Measurements from ENCODE around the gene KRTAP6-3. TPM values are rescaled to one million over a fixed set of nuclear protein-coding genes. Genes with fewer than 3 reads are reported as not detected.

KRTAP6-3 gene
- total RNA-seq, 1 donor, result not detected

- no peak for DNase-seq (ENCODE audit: low read depth)
- H3K4me3 ChIP-seq (ENCODE audit: low read depth, low read length), result no peak overlapping the region
- TF ChIP-seq CTCF (IDR thresholded peaks at IDR 0.05; ENCODE audit: insufficient read depth, low read length), result no peak
Measured at GRCh38 chr21:30567617-30568016, 24.6 kb upstream of the KRTAP6-3 start.

- no peak overlapping the region for H3K4me3 ChIP-seq (ENCODE audit: low read depth, low read length)
- no peak for DNase-seq (ENCODE audit: low read depth)
- no peak for TF ChIP-seq CTCF (IDR thresholded peaks at IDR 0.05; ENCODE audit: insufficient read depth, low read length)
Measured at GRCh38 chr21:30577766-30578165, 14.5 kb upstream of the KRTAP6-3 start.

- no peak overlapping the region for H3K4me3 ChIP-seq (ENCODE audit: low read depth, low read length)
- no peak for TF ChIP-seq CTCF (IDR thresholded peaks at IDR 0.05; ENCODE audit: insufficient read depth, low read length)
- no peak for DNase-seq (ENCODE audit: low read depth)
Measured at GRCh38 chr21:30579346-30579745, 12.9 kb upstream of the KRTAP6-3 start.

GRCh38 chr21:30580132-30580531, 12.1 kb upstream of the KRTAP6-3 start:
- no peak for DNase-seq (ENCODE audit: low read depth)
- TF ChIP-seq CTCF (IDR thresholded peaks at IDR 0.05; ENCODE audit: insufficient read depth, low read length), result no peak
- no peak overlapping the region for H3K4me3 ChIP-seq (ENCODE audit: low read depth, low read length)

- no peak overlapping the region for H3K4me3 ChIP-seq (ENCODE audit: low read depth, low read length)
- no peak for DNase-seq (ENCODE audit: low read depth)
- no peak for TF ChIP-seq CTCF (IDR thresholded peaks at IDR 0.05; ENCODE audit: insufficient read depth, low read length)
Measured at GRCh38 chr21:30582870-30583269, 9.4 kb upstream of the KRTAP6-3 start.

GRCh38 chr21:30590297-30590696, 1.9 kb upstream of the KRTAP6-3 start, which contains the start of gene KRTAP22-2:
Gene KRTAP22-2, minus strand, starts transcription at chr21:30590397.
- H3K4me3 ChIP-seq (ENCODE audit: low read depth, low read length), result no peak within 1 kb of the TSS
- DNase-seq (ENCODE audit: low read depth), result no peak
- TF ChIP-seq CTCF (IDR thresholded peaks at IDR 0.05; ENCODE audit: insufficient read depth, low read length), result no peak

GRCh38 chr21:30598802-30599201, 6.6 kb downstream of the KRTAP6-3 start, which contains the start of gene KRTAP6-2:
Gene KRTAP6-2, minus strand, starts transcription at chr21:30598902. Its CDS starts 28 bp downstream, at chr21:30598874.
- no peak for TF ChIP-seq CTCF (IDR thresholded peaks at IDR 0.05; ENCODE audit: insufficient read depth, low read length)
- DNase-seq (ENCODE audit: low read depth), result no peak
- no peak within 1 kb of the TSS for H3K4me3 ChIP-seq (ENCODE audit: low read depth, low read length)

All from fibroblast of the aortic adventitia (primary cell).